Neural crest cell (in vitro differentiated cells): ENCODE data around the gene PPM1L. TPM values are rescaled to one million over a fixed set of nuclear protein-coding genes. Genes with fewer than 3 reads are reported as not detected.

Experiments
- DNase-seq: peaks from one replicate; pipeline ENCODE4 v3.0.0; 2021; ENCODE audit warnings: low read depth, mixed read lengths, low spot score
- H3K27ac Mint-ChIP-seq: one replicate; pipeline ENCODE4 v1.8.0; 2021; ENCODE audit warnings: mild to moderate bottlenecking, mixed read lengths; ENCODE audit not compliant: unreplicated experiment
- H3K27me3 Mint-ChIP-seq: 2 replicates; pipeline ENCODE4 v1.8.0; 2021; ENCODE audit warnings: low read depth, mild to moderate bottlenecking, mixed read lengths
- H3K36me3 Mint-ChIP-seq: 2 replicates; pipeline ENCODE4 v1.8.0; 2021; ENCODE audit warnings: low read depth, mild to moderate bottlenecking, mixed read lengths
- H3K4me1 Mint-ChIP-seq: 2 replicates; pipeline ENCODE4 v1.8.0; 2021; ENCODE audit warnings: mixed read lengths
- H3K4me3 Mint-ChIP-seq: one replicate; pipeline ENCODE4 v1.8.0; 2021; ENCODE audit warnings: mild to moderate bottlenecking, mixed read lengths
- H3K9me3 Mint-ChIP-seq: 2 replicates; pipeline ENCODE4 v1.8.0; 2021; ENCODE audit warnings: mixed read lengths
- total RNA-seq: library from RNA; stranded (reverse); gene quantifications from 2 replicates; pipeline ENCODE4 v1.2.1, GENCODE V29; 2021
- TF ChIP-seq, protein P1 (sequence below): fragments of 200-600 bp; sonication (generic); conservative IDR thresholded peaks from 2 replicates; pipeline ENCODE4 v1.5.0; 2021; ENCODE audit warnings: antibody characterized with exemption, mild to moderate bottlenecking

PPM1L gene
- total RNA-seq, 1 donor from 2014 or later = 34.3 TPM

DNA sequence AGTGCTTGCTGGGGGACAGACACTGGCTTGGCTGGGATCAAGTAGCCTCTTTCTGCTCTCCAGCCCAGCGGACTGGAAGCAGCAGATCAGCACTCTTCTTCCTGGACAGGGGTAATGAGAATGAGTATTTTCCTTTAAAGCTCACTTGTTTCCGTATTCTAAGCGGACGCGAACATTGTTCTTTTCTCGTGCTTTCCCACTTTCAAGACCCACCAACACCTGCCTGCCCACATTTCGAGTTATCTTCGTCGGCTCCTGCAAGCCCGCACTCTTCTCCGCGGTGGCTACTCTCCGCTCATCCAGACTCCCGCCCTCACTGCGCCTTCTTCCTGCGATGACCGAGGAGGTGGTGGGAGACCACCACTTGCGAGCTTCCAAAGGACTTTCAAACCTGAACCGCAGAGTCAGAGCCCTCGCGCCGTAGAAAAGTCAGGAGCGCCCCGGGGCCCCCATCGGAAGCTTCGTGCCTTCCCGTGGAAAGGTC lies 1.6 kb upstream of the PPM1L start:
- H3K27me3 Mint-ChIP-seq = peaks cover 11% of the 10 kb centered on the region
- H3K36me3 Mint-ChIP-seq = no peaks in the 10 kb centered on the region
- peak overlapping the region; percentile 96 for H3K27ac Mint-ChIP-seq
- TF ChIP-seq, protein P1, sequence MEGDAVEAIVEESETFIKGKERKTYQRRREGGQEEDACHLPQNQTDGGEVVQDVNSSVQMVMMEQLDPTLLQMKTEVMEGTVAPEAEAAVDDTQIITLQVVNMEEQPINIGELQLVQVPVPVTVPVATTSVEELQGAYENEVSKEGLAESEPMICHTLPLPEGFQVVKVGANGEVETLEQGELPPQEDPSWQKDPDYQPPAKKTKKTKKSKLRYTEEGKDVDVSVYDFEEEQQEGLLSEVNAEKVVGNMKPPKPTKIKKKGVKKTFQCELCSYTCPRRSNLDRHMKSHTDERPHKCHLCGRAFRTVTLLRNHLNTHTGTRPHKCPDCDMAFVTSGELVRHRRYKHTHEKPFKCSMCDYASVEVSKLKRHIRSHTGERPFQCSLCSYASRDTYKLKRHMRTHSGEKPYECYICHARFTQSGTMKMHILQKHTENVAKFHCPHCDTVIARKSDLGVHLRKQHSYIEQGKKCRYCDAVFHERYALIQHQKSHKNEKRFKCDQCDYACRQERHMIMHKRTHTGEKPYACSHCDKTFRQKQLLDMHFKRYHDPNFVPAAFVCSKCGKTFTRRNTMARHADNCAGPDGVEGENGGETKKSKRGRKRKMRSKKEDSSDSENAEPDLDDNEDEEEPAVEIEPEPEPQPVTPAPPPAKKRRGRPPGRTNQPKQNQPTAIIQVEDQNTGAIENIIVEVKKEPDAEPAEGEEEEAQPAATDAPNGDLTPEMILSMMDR = no peak
- no peaks in the 10 kb centered on the region for H3K9me3 Mint-ChIP-seq
- peak overlapping the region; percentile 99 for H3K4me3 Mint-ChIP-seq
- H3K4me1 Mint-ChIP-seq = peaks cover 43% of the 10 kb centered on the region
- peak; percentile 40 for DNase-seq

DNA sequence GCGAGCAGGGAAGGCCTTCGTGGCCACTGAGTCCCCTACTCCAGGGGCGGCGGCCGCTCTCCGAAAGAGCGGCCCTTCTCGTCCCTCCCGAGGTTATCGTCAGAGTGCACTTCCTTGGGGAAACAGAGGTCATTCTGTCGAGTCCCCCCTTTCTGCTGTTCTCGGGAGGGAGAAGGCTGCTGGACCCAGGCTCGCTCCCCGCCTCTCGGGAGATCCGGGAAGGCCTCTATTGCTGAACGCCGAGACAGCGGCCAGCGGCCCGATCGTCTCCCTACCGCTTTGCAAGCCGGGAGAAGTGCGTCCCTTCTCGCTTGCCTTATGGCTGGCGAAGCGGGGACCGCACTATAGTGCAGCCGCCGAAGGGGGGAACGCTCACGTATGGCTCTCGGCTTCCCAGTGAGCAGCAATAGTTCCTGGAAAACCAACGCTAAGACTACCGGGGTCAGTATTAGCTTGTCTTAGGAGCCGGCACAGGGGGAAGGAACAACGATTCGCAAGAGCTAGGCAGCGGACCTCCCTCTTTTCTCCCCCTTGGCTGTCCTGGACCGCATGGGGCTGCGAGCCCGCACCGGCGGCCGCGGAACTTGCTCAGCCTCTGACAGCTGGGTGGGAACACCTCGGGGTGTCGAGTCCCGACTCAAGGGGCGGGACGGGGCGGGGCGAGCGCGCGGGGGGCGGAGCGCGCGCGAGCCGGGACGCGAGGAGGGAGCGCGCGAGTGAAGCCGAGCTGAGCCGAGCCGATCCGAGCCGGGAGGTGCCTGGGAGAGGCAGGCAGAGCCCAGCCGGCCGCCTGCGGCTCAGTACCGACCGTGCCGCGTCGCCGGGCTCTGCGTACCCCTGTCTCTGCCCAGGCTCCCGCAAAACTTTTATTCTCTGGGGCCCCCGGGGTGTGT lies 930 bp upstream of the PPM1L start:
- no peaks in the 10 kb centered on the region for H3K9me3 Mint-ChIP-seq
- H3K4me1 Mint-ChIP-seq = peaks cover 47% of the 10 kb centered on the region
- peaks cover 11% of the 10 kb centered on the region for H3K27me3 Mint-ChIP-seq
- peak overlapping the region; percentile 99 for H3K4me3 Mint-ChIP-seq
- peak overlapping the region; percentile 96 for H3K27ac Mint-ChIP-seq
- no peaks in the 10 kb centered on the region for H3K36me3 Mint-ChIP-seq
- peak; percentile 75 for DNase-seq
- TF ChIP-seq, protein P1 = no peak

DNA sequence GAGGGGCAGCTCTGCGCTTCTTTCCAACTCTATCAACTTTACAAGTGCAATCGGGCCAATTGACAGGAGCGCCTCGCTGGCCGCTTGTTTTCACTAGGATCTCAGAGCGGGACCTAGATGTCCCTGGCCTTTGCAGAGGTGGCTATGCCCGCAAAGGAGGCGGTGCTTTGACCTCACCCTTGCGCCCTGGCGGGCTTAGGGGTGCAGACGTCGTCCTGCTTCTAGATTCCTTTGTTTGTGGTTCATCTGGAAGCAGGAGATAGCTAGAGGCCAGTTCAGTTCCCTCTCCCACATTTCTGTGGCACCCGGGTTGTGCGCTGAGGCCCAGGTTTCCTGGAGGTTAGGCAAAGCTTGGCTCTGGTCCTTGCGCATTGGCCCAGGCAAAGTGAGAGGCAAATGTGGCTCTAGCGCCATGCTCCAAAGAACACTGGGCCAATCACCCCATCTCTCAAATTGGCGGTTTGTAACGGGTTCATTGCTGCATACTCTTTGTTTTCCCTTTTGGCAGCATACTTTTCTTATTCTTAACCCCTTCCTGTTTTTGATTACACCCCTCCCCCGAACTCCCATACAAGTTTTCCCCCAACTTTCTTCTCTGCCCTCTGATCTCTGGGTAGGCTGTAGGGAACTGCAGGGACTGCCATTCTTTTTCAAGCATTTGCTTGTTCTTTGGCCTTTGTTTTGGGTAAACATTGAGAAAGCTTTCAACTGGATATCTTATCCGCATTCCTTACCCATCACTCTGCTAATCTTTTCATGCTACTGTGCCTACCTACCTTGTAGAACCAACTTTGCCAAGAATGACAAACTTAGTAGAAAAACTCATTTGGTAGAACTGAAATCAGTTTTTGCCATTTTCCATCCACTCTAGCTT lies 1.4 kb downstream of the PPM1L start:
- peaks cover 47% of the 10 kb centered on the region for H3K4me1 Mint-ChIP-seq
- TF ChIP-seq, protein P1 = no peak
- peak overlapping the region; percentile 97 for H3K4me3 Mint-ChIP-seq
- H3K36me3 Mint-ChIP-seq = peaks cover 3% of the 10 kb centered on the region
- H3K9me3 Mint-ChIP-seq = no peaks in the 10 kb centered on the region
- DNase-seq = peak; percentile 3
- peaks cover 11% of the 10 kb centered on the region for H3K27me3 Mint-ChIP-seq
- no peak overlapping the region for H3K27ac Mint-ChIP-seq

DNA sequence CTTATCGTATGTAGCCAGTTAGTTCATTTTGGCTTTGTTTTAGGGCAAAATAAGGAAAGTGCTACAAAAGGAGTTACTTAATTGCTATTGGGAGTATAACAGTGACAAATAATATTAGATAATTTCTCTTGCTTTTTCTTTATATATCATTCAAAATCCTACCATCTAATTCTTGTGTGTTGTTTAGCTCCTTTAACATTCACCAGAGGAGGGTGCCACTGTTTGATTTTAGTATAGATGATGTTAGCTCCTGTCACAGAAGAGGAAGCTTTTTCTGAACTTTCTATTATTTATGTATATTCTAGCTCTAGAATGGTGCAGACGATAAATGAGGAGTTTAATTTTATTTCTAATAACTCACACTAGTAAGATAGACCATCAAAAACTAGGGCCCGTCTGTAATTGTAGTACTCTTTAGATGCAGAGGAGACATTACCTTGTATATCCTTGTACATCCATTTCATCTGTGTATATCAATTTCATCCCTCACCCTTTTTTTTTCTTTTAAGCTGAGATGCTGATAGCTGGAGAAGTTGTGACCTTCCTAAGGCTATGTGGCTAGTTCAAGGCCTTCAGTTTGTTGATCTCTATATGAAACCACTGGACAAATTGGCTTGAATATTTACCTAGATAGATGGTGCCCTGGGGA lies 3.0 kb downstream of the PPM1L start:
- TF ChIP-seq, protein P1 = no peak
- H3K27me3 Mint-ChIP-seq = peaks cover 11% of the 10 kb centered on the region
- peak overlapping the region; percentile 40 for H3K4me3 Mint-ChIP-seq
- H3K36me3 Mint-ChIP-seq = peaks cover 3% of the 10 kb centered on the region
- H3K9me3 Mint-ChIP-seq = no peaks in the 10 kb centered on the region
- no peak for DNase-seq
- H3K27ac Mint-ChIP-seq = no peak overlapping the region
- peaks cover 41% of the 10 kb centered on the region for H3K4me1 Mint-ChIP-seq

DNA sequence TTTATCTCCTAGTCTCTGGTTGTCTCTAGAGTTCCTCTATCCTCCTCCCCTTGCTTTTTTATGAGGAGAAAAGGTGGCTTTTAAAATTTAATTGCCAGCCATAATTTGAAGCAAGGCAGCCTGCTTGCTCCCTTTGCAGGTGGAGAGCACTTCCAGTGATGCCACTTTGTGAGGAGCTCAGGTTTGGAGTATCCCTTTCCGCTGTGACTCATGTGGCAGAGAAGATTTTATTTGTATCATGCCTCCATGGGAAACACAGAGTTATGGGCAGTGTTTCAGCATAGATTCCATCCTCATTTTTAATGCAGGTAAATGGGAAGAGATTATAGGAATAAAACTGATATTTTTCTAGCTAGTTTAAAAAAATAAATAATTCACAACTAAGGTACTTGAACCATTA lies 7.0 kb downstream of the PPM1L start:
- peaks cover 15% of the 10 kb centered on the region for H3K4me1 Mint-ChIP-seq
- H3K4me3 Mint-ChIP-seq = no peak overlapping the region
- H3K9me3 Mint-ChIP-seq = no peaks in the 10 kb centered on the region
- H3K27me3 Mint-ChIP-seq = no peaks in the 10 kb centered on the region
- H3K36me3 Mint-ChIP-seq = peaks cover 3% of the 10 kb centered on the region
- H3K27ac Mint-ChIP-seq = no peak overlapping the region
- TF ChIP-seq, protein P1 = no peak
- DNase-seq = no peak
